Natural killer cell (primary cell): ENCODE results near the gene ABTB2. TPM values are rescaled to one million over a fixed set of nuclear protein-coding genes. Genes with fewer than 3 reads are reported as not detected.
"Not testable (repeated sequence)": the region's sequence is repeated elsewhere in the genome, so short reads cannot be mapped to it uniquely, and the experiment has no call there.

Experiments
- ATAC-seq, 3 donors: fragments of 150-1000 bp in 2 of 3; fragments of 200-7000 bp in 1 of 3; cut with Tn5 transposase; 1 replicate in 1 of 3; 2 replicates in 2 of 3; pipeline ENCODE4 v1.10.0; 2021; ENCODE audit warnings: mild to moderate bottlenecking in 2 of 3, moderate library complexity in 2 of 3
- DNase-seq, 2 donors: peaks; one replicate each; pipeline versions ENCODE4 v3.0.0 to v3.0.0-alpha.2; 2013 to 2021; ENCODE audit warnings: mixed read lengths in 1 of 2
- H3K27ac ChIP-seq: one replicate; pipeline ENCODE4 v1.5.1; 2013; ENCODE audit warnings: mild to moderate bottlenecking, low read length
- H3K27me3 ChIP-seq: one replicate; pipeline ENCODE4 v1.6.1; 2013; ENCODE audit warnings: low read length; ENCODE audit not compliant: control insufficient read depth, insufficient read depth
- H3K36me3 ChIP-seq: one replicate; pipeline ENCODE4 v1.6.1; 2013; ENCODE audit warnings: low read length; ENCODE audit not compliant: control insufficient read depth, insufficient read depth
- H3K4me1 ChIP-seq: one replicate; pipeline ENCODE4 v1.6.1; 2013; ENCODE audit warnings: low read length; ENCODE audit not compliant: control insufficient read depth, insufficient read depth
- H3K4me3 ChIP-seq: one replicate; pipeline ENCODE4 v1.5.1; 2013; ENCODE audit warnings: low read length
- H3K9me3 ChIP-seq: one replicate; pipeline ENCODE4 v1.6.1; 2013; ENCODE audit warnings: low read length; ENCODE audit not compliant: control insufficient read depth, insufficient read depth
- H3K27ac Mint-ChIP-seq, 2 donors: one replicate each; pipeline ENCODE4 v1.8.0; 2022; ENCODE audit warnings: mild to moderate bottlenecking in 2 of 2, mixed read lengths in 2 of 2, moderate library complexity in 1 of 2
- H3K27me3 Mint-ChIP-seq, 2 donors: one replicate each; pipeline ENCODE4 v1.8.0; 2022; ENCODE audit warnings: low read depth in 2 of 2, mixed read lengths in 2 of 2
- H3K36me3 Mint-ChIP-seq: one replicate; pipeline ENCODE4 v1.8.0; 2022; ENCODE audit warnings: mixed read lengths
- H3K4me1 Mint-ChIP-seq, 2 donors: one replicate each; pipeline ENCODE4 v1.8.0; 2022; ENCODE audit warnings: mixed read lengths in 2 of 2
- H3K4me3 Mint-ChIP-seq: one replicate; pipeline ENCODE4 v1.8.0; 2022; ENCODE audit warnings: mild to moderate bottlenecking, moderate library complexity, mixed read lengths
- H3K9me3 Mint-ChIP-seq, 2 donors: one replicate each; pipeline ENCODE4 v1.8.0; 2022; ENCODE audit warnings: mixed read lengths in 2 of 2
- CTCF ChIP-seq: fragments of 200-600 bp; IDR thresholded peaks from one replicate; pipeline ENCODE4 v1.8.0; 2022; ENCODE audit warnings: antibody characterized with exemption
- WGBS: methylation state at CpG from one replicate; pipeline ENCODE4 v1.1.7; 2013; ENCODE audit warnings: missing lambda C conversion rate; ENCODE audit not compliant: insufficient coverage; 5-methylcytosine and 5-hydroxymethylcytosine counted together
- intact Hi-C: fragments of 100-400 bp; cut with micrococcal nuclease; formaldehyde crosslinking; loops from one replicate; pipeline ENCODE4 v1.14.2; 2022
- total RNA-seq, 4 donors: library from RNA; stranded (reverse); fragments of 120-200 nt in 1 of 4; gene quantifications; one replicate each; pipeline versions ENCODE4 v1.2.3 to v1.2.4, GENCODE V29; 2013 to 2022

Gene ABTB2
- total RNA-seq, 3 donors from 2014 or later (not counting 1 experiment from before 2014, with no cell fraction given) = 0.65 to 1.7 (median 1.1) TPM

GRCh38 chr11:34181251-34181650 lies 176.6 kb downstream of the ABTB2 start:
- Mint-ChIP-seq H3K27ac (no peak overlapping the region), H3K4me3 (no peak overlapping the region), H3K27me3 (no peaks in the 10 kb centered on the region), H3K4me1 (peaks cover 0 to 4% of the 10 kb centered on the region in 2 donors), H3K36me3 (no peaks in the 10 kb centered on the region), H3K9me3 (no peaks in the 10 kb centered on the region)
- ATAC-seq (no peak), DNase-seq (no peak)
- H3K27me3 ChIP-seq = no peaks in the 10 kb centered on the region
- TF ChIP-seq CTCF = no peak
- intact Hi-C loops = no loop called here
- H3K36me3 ChIP-seq = no peaks in the 10 kb centered on the region
- no peaks in the 10 kb centered on the region for H3K4me1 ChIP-seq
- no peaks in the 10 kb centered on the region for H3K9me3 ChIP-seq
- H3K4me3 ChIP-seq = no peak overlapping the region
- WGBS = 65% methylated on average over 5 of the region's 5 CpGs
- no peak overlapping the region for H3K27ac ChIP-seq

GRCh38 chr11:34180814-34181165 lies 177.0 kb downstream of the ABTB2 start:
- H3K9me3 ChIP-seq, H3K27ac Mint-ChIP-seq, H3K36me3 ChIP-seq, intact Hi-C loops, H3K27me3 ChIP-seq, H3K27ac ChIP-seq, H3K4me1 ChIP-seq, DNase-seq, H3K36me3 Mint-ChIP-seq, H3K4me3 ChIP-seq, H3K9me3 Mint-ChIP-seq, ATAC-seq, H3K4me3 Mint-ChIP-seq, H3K27me3 Mint-ChIP-seq, H3K4me1 Mint-ChIP-seq: not testable (repeated sequence)
- 67% methylated on average over 5 of the region's 5 CpGs for WGBS

- no peak overlapping the region for H3K27ac Mint-ChIP-seq
- H3K27me3 Mint-ChIP-seq = no peaks in the 10 kb centered on the region
- no peak for DNase-seq
These were observed 177.6 kb downstream of the ABTB2 start for GRCh38 chr11:34180040-34180813.

More at GRCh38 chr11:34180040-34180813, 177.6 kb downstream of the ABTB2 start:
- Mint-ChIP-seq H3K36me3 (no peaks in the 10 kb centered on the region), H3K4me1 (peaks cover 0 to 3% of the 10 kb centered on the region in 2 donors), H3K9me3 (no peaks in the 10 kb centered on the region), H3K4me3 (no peak overlapping the region)
- H3K27me3 ChIP-seq = no peaks in the 10 kb centered on the region
- no peaks in the 10 kb centered on the region for H3K36me3 ChIP-seq
- WGBS = 72% methylated on average over 6 of the region's 6 CpGs
- no peak for ATAC-seq
- no peak overlapping the region for H3K4me3 ChIP-seq
- no peak for TF ChIP-seq CTCF
- no peaks in the 10 kb centered on the region for H3K9me3 ChIP-seq
- intact Hi-C loops = no loop called here
- no peak overlapping the region for H3K27ac ChIP-seq
- H3K4me1 ChIP-seq = no peaks in the 10 kb centered on the region
